ENCODE results near the gene JAK1. TPM values are rescaled to one million over a fixed set of nuclear protein-coding genes. Genes with fewer than 3 reads are reported as not detected.

JAK1 gene
- total and polyA plus RNA-seq, 2 donors (not counting 3 experiments of a cell fraction or from before 2014, with no cell fraction given) = 68.8 to 177 TPM

DNA sequence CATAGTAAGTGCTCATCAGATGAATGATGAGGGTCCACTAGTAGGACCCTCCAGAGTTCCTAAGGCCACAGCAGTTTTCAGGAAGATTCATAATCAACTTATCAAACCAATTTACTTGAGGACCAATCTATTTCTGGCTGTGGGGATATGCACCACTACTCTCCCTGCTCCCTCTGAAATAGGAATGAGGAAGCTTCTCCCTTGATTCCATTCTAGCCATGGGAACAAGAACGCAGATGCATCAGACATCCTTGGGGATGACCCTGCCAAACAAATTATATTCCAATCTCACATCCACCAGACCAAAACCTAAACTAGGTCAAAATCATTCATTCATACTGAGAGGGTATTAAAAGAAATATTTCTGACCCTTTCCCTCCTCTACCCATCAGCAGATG lies 31.5 kb downstream of the JAK1 start:
- peak overlapping the region; percentile 82 for H3K27ac ChIP-seq (ENCODE audit: insufficient read depth, low read depth, low read length)
- H4K20me1 ChIP-seq (replicated peaks; ENCODE audit: control insufficient read depth, extremely low read depth, insufficient read depth, low read length) = no peaks in the 10 kb centered on the region
- ChIA-PET CTCF (interaction anchor here (0.7 to 2.6 kb wide), 5 partner anchors 13 to 55 kb away, joined by 3 to 12 read pairs (median 4); no protein-coding TSS in a partner anchor), POLR2A (interaction anchor here (0.6 kb wide), 1 partner anchor 129 kb away, joined by 5 read pairs; no protein-coding TSS in a partner anchor)
- FAIRE-seq (no peak), DNase-seq (ENCODE audit: low read depth, low spot score) (no peak)
- no peak for TF ChIP-seq FOS (IDR thresholded peaks at IDR 0.05; ENCODE audit: borderline replicate concordance, insufficient read depth, low read length)
- dilution Hi-C loops (cut with MboI; ENCODE audit: extremely low pct_ligation_motif_present, low sequenced_read_pairs) = no loop called here
- no peaks in the 10 kb centered on the region for H3K36me3 ChIP-seq (ENCODE audit: control insufficient read depth in 2 of 2, extremely low read depth in 1 of 2, insufficient read depth in 2 of 2, low read length in 2 of 2)
- no peak overlapping the region for H2AFZ ChIP-seq (ENCODE audit: low read depth, low read length)
- H3K9ac ChIP-seq (replicated peaks; ENCODE audit: extremely low read depth, insufficient read depth, low read length) = no peak overlapping the region
- no peaks in the 10 kb centered on the region for H3K9me1 ChIP-seq (replicated peaks; ENCODE audit: control insufficient read depth, extremely low read depth, insufficient read depth, low read length)
- H3K9me3 ChIP-seq (replicated peaks; ENCODE audit: control insufficient read depth, insufficient read depth, low read length) = no peaks in the 10 kb centered on the region
- peaks cover 85% of the 10 kb centered on the region for H3K79me2 ChIP-seq (ENCODE audit: control insufficient read depth, insufficient read depth, low read length)
- H3K27me3 ChIP-seq (ENCODE audit: control insufficient read depth in 2 of 2, insufficient read depth in 2 of 2, low read length in 2 of 2) = no peaks in the 10 kb centered on the region
- H3K4me1 ChIP-seq (ENCODE audit: control insufficient read depth, extremely low read depth, insufficient read depth, low read length) = peaks cover 25% of the 10 kb centered on the region
- H3K4me3 ChIP-seq (replicated peaks in 1 of 3; ENCODE audit: insufficient read depth in 1 of 3, low read depth in 1 of 3, low read length in 3 of 3) = no peak overlapping the region
- no peak overlapping the region for H3K4me2 ChIP-seq (ENCODE audit: insufficient read depth, low read length)
- intact Hi-C loops (cut with micrococcal nuclease) = loop anchor here (1.0 to 5.0 kb wide), 2 partner anchors 14 to 38 kb away; no protein-coding TSS in a partner anchor
- BruUV-seq (replicated peaks) = no TSS peak

DNA sequence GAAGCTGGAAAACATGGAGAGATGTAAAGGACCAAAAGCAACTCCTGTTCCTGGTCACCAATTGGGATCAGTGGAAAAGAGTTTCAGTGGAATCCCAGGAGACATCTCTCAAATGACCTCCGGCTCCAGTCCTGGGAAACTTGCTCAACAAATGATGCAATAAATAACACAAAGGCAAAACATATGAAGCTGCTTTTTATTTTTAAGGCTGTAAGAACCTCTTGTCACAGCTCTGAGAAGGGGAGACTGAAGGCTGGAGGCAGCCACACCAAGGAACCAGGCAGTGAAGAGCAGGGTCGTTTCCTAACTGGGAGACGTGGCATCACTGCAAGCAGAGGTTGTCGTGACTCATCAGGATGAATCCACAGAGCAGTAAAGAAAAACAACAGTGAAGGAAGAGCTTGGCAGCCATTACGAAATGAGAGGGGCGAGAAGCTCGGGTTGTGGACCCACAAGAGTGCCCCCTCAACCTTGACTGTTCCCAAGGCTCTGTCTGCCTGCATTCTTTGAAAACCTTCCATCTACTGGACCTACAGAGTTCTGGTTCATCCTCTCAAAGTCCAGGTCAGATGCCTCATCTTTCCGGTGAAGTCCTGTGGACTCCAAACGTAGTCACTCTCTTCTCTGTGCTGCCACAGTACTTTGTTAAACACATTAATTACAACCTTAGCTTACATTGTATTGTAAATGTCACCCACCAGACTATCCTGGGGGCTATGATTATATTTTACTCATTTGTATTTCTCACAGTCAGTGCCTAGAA lies 32.1 kb downstream of the JAK1 start:
- peaks cover 86% of the 10 kb centered on the region for H3K79me2 ChIP-seq (ENCODE audit: control insufficient read depth, insufficient read depth, low read length)
- H3K27ac ChIP-seq (ENCODE audit: insufficient read depth, low read depth, low read length) = peak overlapping the region; percentile 82
- H2AFZ ChIP-seq (ENCODE audit: low read depth, low read length) = no peak overlapping the region
- intact Hi-C loops (cut with micrococcal nuclease) (loop anchor here (1.0 to 5.0 kb wide), 2 partner anchors 13 to 37 kb away; no protein-coding TSS in a partner anchor), dilution Hi-C loops (cut with MboI; ENCODE audit: extremely low pct_ligation_motif_present, low sequenced_read_pairs) (no loop called here)
- ChIA-PET POLR2A (interaction anchor here (0.6 kb wide), 1 partner anchor 130 kb away, joined by 5 read pairs; no protein-coding TSS in a partner anchor), CTCF (interaction anchor here (0.7 to 2.6 kb wide), 6 partner anchors 12 to 54 kb away, joined by 3 to 12 read pairs (median 4); no protein-coding TSS in a partner anchor)
- H3K9me3 ChIP-seq (replicated peaks; ENCODE audit: control insufficient read depth, insufficient read depth, low read length) = no peaks in the 10 kb centered on the region
- H3K4me2 ChIP-seq (ENCODE audit: insufficient read depth, low read length) = peak overlapping the region; percentile 5
- no peak overlapping the region for H3K4me3 ChIP-seq (replicated peaks in 1 of 3; ENCODE audit: insufficient read depth in 1 of 3, low read depth in 1 of 3, low read length in 3 of 3)
- H3K4me1 ChIP-seq (ENCODE audit: control insufficient read depth, extremely low read depth, insufficient read depth, low read length) = peaks cover 25% of the 10 kb centered on the region
- H3K27me3 ChIP-seq (ENCODE audit: control insufficient read depth in 2 of 2, insufficient read depth in 2 of 2, low read length in 2 of 2) = no peaks in the 10 kb centered on the region
- TSS peak; percentile 14 for BruUV-seq (replicated peaks)
- peak; percentile 69 for FAIRE-seq
- no peaks in the 10 kb centered on the region for H3K9me1 ChIP-seq (replicated peaks; ENCODE audit: control insufficient read depth, extremely low read depth, insufficient read depth, low read length)
- peak overlapping the region; percentile 17 for H3K9ac ChIP-seq (replicated peaks; ENCODE audit: extremely low read depth, insufficient read depth, low read length)
- peak; percentile 36 for DNase-seq (ENCODE audit: low read depth, low spot score)
- no peaks in the 10 kb centered on the region for H4K20me1 ChIP-seq (replicated peaks; ENCODE audit: control insufficient read depth, extremely low read depth, insufficient read depth, low read length)
- no peaks in the 10 kb centered on the region for H3K36me3 ChIP-seq (ENCODE audit: control insufficient read depth in 2 of 2, extremely low read depth in 1 of 2, insufficient read depth in 2 of 2, low read length in 2 of 2)
- TF ChIP-seq FOS (IDR thresholded peaks at IDR 0.05; ENCODE audit: borderline replicate concordance, insufficient read depth, low read length) (peak; percentile 41), POLR2AphosphoS5 (IDR thresholded peaks at IDR 0.05; ENCODE audit: insufficient read depth, low read depth, low read length) (no peak), JUN (IDR thresholded peaks at IDR 0.05; ENCODE audit: borderline replicate concordance, insufficient read depth, insufficient read length, low read depth) (peak; percentile 41), MYC (IDR thresholded peaks at IDR 0.05; ENCODE audit: low read depth, low read length) (no peak)
- TF ChIP-seq, protein P1, sequence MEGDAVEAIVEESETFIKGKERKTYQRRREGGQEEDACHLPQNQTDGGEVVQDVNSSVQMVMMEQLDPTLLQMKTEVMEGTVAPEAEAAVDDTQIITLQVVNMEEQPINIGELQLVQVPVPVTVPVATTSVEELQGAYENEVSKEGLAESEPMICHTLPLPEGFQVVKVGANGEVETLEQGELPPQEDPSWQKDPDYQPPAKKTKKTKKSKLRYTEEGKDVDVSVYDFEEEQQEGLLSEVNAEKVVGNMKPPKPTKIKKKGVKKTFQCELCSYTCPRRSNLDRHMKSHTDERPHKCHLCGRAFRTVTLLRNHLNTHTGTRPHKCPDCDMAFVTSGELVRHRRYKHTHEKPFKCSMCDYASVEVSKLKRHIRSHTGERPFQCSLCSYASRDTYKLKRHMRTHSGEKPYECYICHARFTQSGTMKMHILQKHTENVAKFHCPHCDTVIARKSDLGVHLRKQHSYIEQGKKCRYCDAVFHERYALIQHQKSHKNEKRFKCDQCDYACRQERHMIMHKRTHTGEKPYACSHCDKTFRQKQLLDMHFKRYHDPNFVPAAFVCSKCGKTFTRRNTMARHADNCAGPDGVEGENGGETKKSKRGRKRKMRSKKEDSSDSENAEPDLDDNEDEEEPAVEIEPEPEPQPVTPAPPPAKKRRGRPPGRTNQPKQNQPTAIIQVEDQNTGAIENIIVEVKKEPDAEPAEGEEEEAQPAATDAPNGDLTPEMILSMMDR (IDR thresholded peaks at IDR 0.05; ENCODE audit: extremely low read depth in 1 of 2, insufficient read depth in 1 of 2, low read depth in 1 of 2, low read length in 2 of 2) = no peak

All from endothelial cell of umbilical vein (primary cell).